B cell (primary cell): Measurements from ENCODE around the gene TRAFD1. TPM values are rescaled to one million over a fixed set of nuclear protein-coding genes. Genes with fewer than 3 reads are reported as not detected.

Source experiments
- ATAC-seq: fragments of 200-7000 bp; cut with Tn5 transposase; one replicate; pipeline ENCODE4 v1.10.0; 2021; ENCODE audit warnings: low read depth, mild to moderate bottlenecking, moderate number of reproducible peaks, moderate library complexity
- CTCF ChIA-PET: fragments of 350-600 bp; sonication (Branson Sonifier 250); formaldehyde crosslinking; loops from one replicate; lab custom pipeline; 2021; ENCODE audit warnings: antibody characterized with exemption, inconsistent platforms; lab: Charles Lee
- POLR2A ChIA-PET: fragments of 350-600 bp; sonication (Branson Sonifier 250); formaldehyde crosslinking; loops from one replicate; lab custom pipeline; 2021; ENCODE audit warnings: antibody characterized with exemption; lab: Charles Lee
- DNase-seq: peaks from one replicate; pipeline ENCODE4 v3.0.0; 2013
- H2AFZ ChIP-seq: 2 replicates; pipeline ENCODE4 v1.6.1; 2012; ENCODE audit warnings: mild to moderate bottlenecking, low read depth, low read length; ENCODE audit not compliant: insufficient read depth, poor library complexity, severe bottlenecking
- H3K27ac ChIP-seq, 2 donors: 1 replicate in 1 of 2; 2 replicates in 1 of 2; pipeline ENCODE4 v1.5.1; 2012 to 2013; ENCODE audit warnings: low read length in 2 of 2, mild to moderate bottlenecking in 2 of 2, moderate library complexity in 1 of 2
- H3K27me3 ChIP-seq, 4 experiments: fragments of 200-600 bp in 1 of 4; sonication (generic) in 1 of 4; replicated peaks in 1 of 4; 1 replicate in 2 of 4; 2 replicates in 2 of 4; pipeline versions ENCODE4 v1.6.1 to v1.7.0; 2013 to 2016; ENCODE audit warnings: low read length in 3 of 4, mild to moderate bottlenecking in 2 of 4, mixed read lengths in 1 of 4, moderate library complexity in 1 of 4; ENCODE audit not compliant: insufficient read depth in 4 of 4, control insufficient read depth in 3 of 4; ENCODE audit errors: control extremely low read depth in 1 of 4
- H3K36me3 ChIP-seq, 2 experiments: replicated peaks in 1 of 2; 1 replicate in 1 of 2; 2 replicates in 1 of 2; pipeline versions ENCODE4 v1.6.1 to v1.7.1; 2013; ENCODE audit warnings: low read length in 1 of 2; ENCODE audit not compliant: insufficient read depth in 2 of 2, control insufficient read depth in 1 of 2; ENCODE audit errors: control extremely low read depth in 1 of 2, extremely low read depth in 1 of 2
- H3K4me1 ChIP-seq, 2 donors: fragments of 200-600 bp in 1 of 2; sonication (generic) in 1 of 2; 1 replicate in 1 of 2; 2 replicates in 1 of 2; pipeline versions ENCODE4 v1.5.1 to v1.6.1; 2013 to 2017; ENCODE audit warnings: low read length in 2 of 2; ENCODE audit not compliant: control insufficient read depth in 2 of 2, insufficient read depth in 2 of 2
- H3K4me2 ChIP-seq: replicated peaks from 2 replicates; pipeline ENCODE3; 2012; ENCODE audit warnings: mild to moderate bottlenecking, low read depth, low read length; ENCODE audit not compliant: poor library complexity, severe bottlenecking
- H3K4me3 ChIP-seq, 5 experiments: fragments of 200-600 bp in 1 of 5; sonication (generic) in 1 of 5; 1 replicate in 3 of 5; 2 replicates in 2 of 5; pipeline versions ENCODE4 v1.5.1 to v1.7.0; 2011 to 2016; ENCODE audit warnings: low read length in 4 of 5, mild to moderate bottlenecking in 4 of 5, low read depth in 2 of 5, control low read depth in 1 of 5, moderate library complexity in 1 of 5; ENCODE audit not compliant: insufficient read depth in 1 of 5; ENCODE audit errors: control extremely low read depth in 1 of 5, extremely low read depth in 1 of 5
- H3K79me2 ChIP-seq: fragments of 200-600 bp; sonication (generic); one replicate; pipeline ENCODE4 v1.6.0; 2016; ENCODE audit warnings: low read length; ENCODE audit not compliant: control insufficient read depth, insufficient read depth
- H3K9ac ChIP-seq: fragments of 200-600 bp; sonication (generic); 2 replicates; pipeline ENCODE4 v1.6.1; 2017; ENCODE audit warnings: mild to moderate bottlenecking, low read length, moderate library complexity
- H3K9me3 ChIP-seq, 3 donors: one replicate each; pipeline versions ENCODE4 v1.6.1 to v1.7.1; 2013; ENCODE audit warnings: low read length in 2 of 3; ENCODE audit not compliant: control insufficient read depth in 2 of 3, insufficient read depth in 1 of 3; ENCODE audit errors: control extremely low read depth in 1 of 3
- H4K20me1 ChIP-seq: 2 replicates; pipeline ENCODE4 v1.6.0; 2012; ENCODE audit warnings: mild to moderate bottlenecking, low read length; ENCODE audit not compliant: insufficient read depth, control insufficient read depth, poor library complexity, severe bottlenecking
- H3K27ac Mint-ChIP-seq: one replicate; pipeline ENCODE4 v1.8.0; 2021; ENCODE audit warnings: mixed read lengths
- H3K27me3 Mint-ChIP-seq: one replicate; pipeline ENCODE4 v1.8.0; 2021; ENCODE audit warnings: mixed read lengths
- H3K4me1 Mint-ChIP-seq: one replicate; pipeline ENCODE4 v1.8.0; 2021; ENCODE audit warnings: mixed read lengths
- H3K4me3 Mint-ChIP-seq: one replicate; pipeline ENCODE4 v1.8.0; 2021; ENCODE audit warnings: mixed read lengths
- H3K9me3 Mint-ChIP-seq: one replicate; pipeline ENCODE4 v1.8.0; 2022; ENCODE audit warnings: mixed read lengths; ENCODE audit not compliant: insufficient read depth
- CTCF ChIP-seq: fragments of 200-600 bp; IDR thresholded peaks from one replicate; pipeline ENCODE4 v1.8.0; 2022; ENCODE audit warnings: antibody characterized with exemption, mild to moderate bottlenecking
- EZH2 ChIP-seq: IDR thresholded peaks from 2 replicates; pipeline ENCODE4 v1.6.1; 2012; ENCODE audit warnings: borderline replicate concordance, low read depth, mild to moderate bottlenecking, moderate library complexity, low read length; ENCODE audit not compliant: insufficient read depth, poor library complexity, severe bottlenecking
- WGBS: methylation state at CpG from one replicate; pipeline ENCODE4 v1.1.5; 2013; ENCODE audit warnings: missing lambda C conversion rate; ENCODE audit not compliant: insufficient coverage; 5-methylcytosine and 5-hydroxymethylcytosine counted together
- intact Hi-C: fragments of 100-400 bp; cut with micrococcal nuclease; formaldehyde crosslinking; loops from one replicate; pipeline ENCODE4 v1.10.0; 2022
- polyA plus RNA-seq: library from polyadenylated mRNA; depleted of rRNA; stranded (reverse); fragments of >200 nt; gene quantifications from 2 replicates; pipeline ENCODE4 v1.2.3, GENCODE V29; 2012
- total RNA-seq, 2 donors: library from RNA; stranded (reverse); fragments of 120-200 nt in 1 of 2; gene quantifications; 1 replicate in 1 of 2; 2 replicates in 1 of 2; pipeline versions ENCODE4 v1.2.3 to v1.2.4, GENCODE V29; 2013 to 2022

TRAFD1 gene
- total and polyA plus RNA-seq, 2 donors (not counting 1 experiment from before 2014, with no cell fraction given): 30.9 to 37.7 TPM

- WGBS: 100% methylated on average over 2 of the region's 6 CpGs
- peaks cover 21 to 22% of the 10 kb centered on the region in 2 donors for H3K4me1 ChIP-seq
- TF ChIP-seq EZH2 (no peak), CTCF (no peak)
- Mint-ChIP-seq H3K9me3 (no peaks in the 10 kb centered on the region), H3K27me3 (no peaks in the 10 kb centered on the region), H3K27ac (peak overlapping the region; percentile 61), H3K4me1 (peaks cover 35% of the 10 kb centered on the region), H3K4me3 (no peak overlapping the region)
- peaks cover 0 to 50% of the 10 kb centered on the region in 2 experiments for H3K36me3 ChIP-seq
- H3K9me3 ChIP-seq: peaks cover 0 to 22% (median 17%) of the 10 kb centered on the region in 3 donors
- DNase-seq: no peak
- no peak overlapping the region for H2AFZ ChIP-seq
- POLR2A ChIA-PET: no interaction called here
- H4K20me1 ChIP-seq: no peaks in the 10 kb centered on the region
- H3K79me2 ChIP-seq: peaks cover 6% of the 10 kb centered on the region
- no peak overlapping the region for H3K4me2 ChIP-seq
- ATAC-seq: no peak
- no peak overlapping the region for H3K4me3 ChIP-seq
- intact Hi-C loops: no loop called here
- CTCF ChIA-PET: interaction anchor here (0.7 to 2.0 kb wide), 2 partner anchors 9 to 216 kb away, joined by 4 to 5 read pairs; no protein-coding TSS in a partner anchor
- H3K9ac ChIP-seq: no peak overlapping the region
- peak overlapping the region in 1 of 2 donors; percentile 5 for H3K27ac ChIP-seq
- no peaks in the 10 kb centered on the region for H3K27me3 ChIP-seq
Measured at GRCh38 chr12:112160611-112161010, 35.3 kb downstream of the TRAFD1 start.

- H3K4me2 ChIP-seq: no peak overlapping the region
- no peaks in the 10 kb centered on the region for H3K9me3 Mint-ChIP-seq
- no peak overlapping the region for H2AFZ ChIP-seq
- peaks cover 31% of the 10 kb centered on the region for H3K4me1 Mint-ChIP-seq
- 96% methylated on average over 9 of the region's 9 CpGs for WGBS
- CTCF ChIA-PET: interaction anchor here (2.0 kb wide), 1 partner anchor 10 kb away, joined by 5 read pairs; no protein-coding TSS in a partner anchor
- H3K27ac ChIP-seq: no peak overlapping the region
- H3K9me3 ChIP-seq: peaks cover 0 to 22% (median 17%) of the 10 kb centered on the region in 3 donors
- no peak overlapping the region for H3K9ac ChIP-seq
- no peaks in the 10 kb centered on the region for H3K27me3 ChIP-seq
- peaks cover 0 to 50% of the 10 kb centered on the region in 2 experiments for H3K36me3 ChIP-seq
- H4K20me1 ChIP-seq: no peaks in the 10 kb centered on the region
- no peak overlapping the region for H3K4me3 ChIP-seq
- POLR2A ChIA-PET: no interaction called here
- H3K27me3 Mint-ChIP-seq: no peaks in the 10 kb centered on the region
- no peak overlapping the region for H3K4me3 Mint-ChIP-seq
- intact Hi-C loops: no loop called here
- ATAC-seq (no peak), DNase-seq (no peak)
- TF ChIP-seq CTCF (no peak), EZH2 (no peak)
- peaks cover 6% of the 10 kb centered on the region for H3K79me2 ChIP-seq
- peak overlapping the region; percentile 15 for H3K27ac Mint-ChIP-seq
- peaks cover 21 to 22% of the 10 kb centered on the region in 2 donors for H3K4me1 ChIP-seq
Measured at GRCh38 chr12:112161711-112162110, 36.4 kb downstream of the TRAFD1 start.
